Muscle layer of colon (tissue), 2 donors: ENCODE measurements around the gene IQCK.

Source experiments
- H3K27ac ChIP-seq: one replicate; pipeline ENCODE4 v1.7.0; 2013; ENCODE audit warnings: low read depth, mild to moderate bottlenecking, low read length, moderate library complexity
- H3K27me3 ChIP-seq, 2 donors: one replicate each; pipeline ENCODE4 v1.7.0; 2013; ENCODE audit warnings: low read length in 2 of 2, mild to moderate bottlenecking in 2 of 2; ENCODE audit not compliant: insufficient read depth in 2 of 2, control insufficient read depth in 1 of 2
- H3K36me3 ChIP-seq: one replicate; pipeline ENCODE4 v1.7.0; 2013; ENCODE audit warnings: mild to moderate bottlenecking, low read length; ENCODE audit not compliant: insufficient read depth
- H3K4me1 ChIP-seq: one replicate; pipeline ENCODE4 v1.7.0; 2013; ENCODE audit warnings: mild to moderate bottlenecking, low read length; ENCODE audit not compliant: insufficient read depth
- H3K4me3 ChIP-seq, 2 donors: one replicate each; pipeline ENCODE4 v1.7.0; 2013; ENCODE audit warnings: low read length in 2 of 2, low read depth in 1 of 2, mild to moderate bottlenecking in 1 of 2, moderate library complexity in 1 of 2
- H3K9ac ChIP-seq: one replicate; pipeline ENCODE4 v1.7.0; 2013; ENCODE audit warnings: low read length
- H3K9me3 ChIP-seq: one replicate; pipeline ENCODE4 v1.7.0; 2013; ENCODE audit warnings: mild to moderate bottlenecking, low read length
- donor health status: abdominal sarcoma.
- donor health status: Adenocarcinoma of cecum.

The IQCK gene

GRCh38 chr16:19733551-19733950 lies 15.5 kb downstream of the IQCK start:
- H3K27me3 ChIP-seq, result no peaks in the 10 kb centered on the region
- H3K4me3 ChIP-seq, result no peak overlapping the region
- no peaks in the 10 kb centered on the region for H3K4me1 ChIP-seq
- H3K36me3 ChIP-seq, result no peaks in the 10 kb centered on the region
- no peak overlapping the region for H3K9ac ChIP-seq
- no peaks in the 10 kb centered on the region for H3K9me3 ChIP-seq
- no peak overlapping the region for H3K27ac ChIP-seq

- Histone ChIP-seq H3K36me3 (no peaks in the 10 kb centered on the region), H3K9ac (no peak overlapping the region), H3K27ac (no peak overlapping the region)
These were observed 17.2 kb downstream of the IQCK start for GRCh38 chr16:19735074-19735867.

GRCh38 chr16:19737306-19738038 lies 19.4 kb downstream of the IQCK start:
- no peaks in the 10 kb centered on the region for H3K4me1 ChIP-seq
- H3K9me3 ChIP-seq, result no peaks in the 10 kb centered on the region
- H3K4me3 ChIP-seq, result no peak overlapping the region
- H3K9ac ChIP-seq, result no peak overlapping the region
- H3K27ac ChIP-seq, result no peak overlapping the region
- no peaks in the 10 kb centered on the region for H3K27me3 ChIP-seq
- H3K36me3 ChIP-seq, result no peaks in the 10 kb centered on the region

More at GRCh38 chr16:19735074-19735867, 17.2 kb downstream of the IQCK start:
- no peaks in the 10 kb centered on the region for H3K27me3 ChIP-seq
- H3K4me1 ChIP-seq, result no peaks in the 10 kb centered on the region
- no peaks in the 10 kb centered on the region for H3K9me3 ChIP-seq
- no peak overlapping the region for H3K4me3 ChIP-seq

DNA sequence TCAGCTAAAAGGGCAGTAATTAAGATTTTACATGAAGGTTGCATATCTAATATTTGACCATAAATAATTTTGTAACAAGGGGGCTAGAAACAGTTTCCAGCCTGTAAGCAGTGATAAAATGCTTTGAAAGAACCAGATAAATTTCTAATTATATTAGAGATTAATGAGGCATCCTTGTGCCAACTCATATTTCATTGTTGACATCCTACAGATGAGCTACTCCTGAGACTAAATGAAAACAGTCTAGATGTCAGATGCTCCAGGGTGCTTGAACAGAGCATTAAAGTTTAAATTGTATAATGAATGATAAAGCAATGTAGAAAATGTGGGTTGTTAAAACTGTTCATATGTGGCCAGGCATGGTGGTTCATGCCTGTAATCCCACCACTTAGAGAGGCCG lies 23.3 kb downstream of the IQCK start:
- Histone ChIP-seq H3K27me3 (no peaks in the 10 kb centered on the region), H3K27ac (no peak overlapping the region), H3K4me1 (no peaks in the 10 kb centered on the region), H3K9me3 (no peaks in the 10 kb centered on the region), H3K9ac (no peak overlapping the region), H3K4me3 (no peak overlapping the region), H3K36me3 (no peaks in the 10 kb centered on the region)

DNA sequence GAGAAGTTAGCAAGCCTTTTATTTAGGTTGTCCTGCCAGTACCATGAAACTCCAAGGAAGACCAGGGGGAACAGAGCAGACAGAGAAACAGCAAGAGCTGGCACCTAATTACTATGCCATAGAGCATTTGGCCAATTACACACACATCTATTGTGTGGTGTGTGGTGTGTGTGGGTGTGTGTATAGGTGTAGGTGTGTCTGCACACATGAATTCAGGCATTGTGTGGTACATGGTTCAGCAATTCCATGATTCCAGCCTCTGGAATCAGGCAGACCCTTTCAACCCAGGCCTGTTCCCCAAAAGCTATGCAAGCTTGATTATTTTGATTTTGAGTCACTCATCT lies 25.7 kb downstream of the IQCK start:
- Histone ChIP-seq H3K9ac (no peak overlapping the region), H3K4me3 (no peak overlapping the region), H3K9me3 (no peaks in the 10 kb centered on the region), H3K27me3 (no peaks in the 10 kb centered on the region), H3K4me1 (no peaks in the 10 kb centered on the region), H3K27ac (no peak overlapping the region), H3K36me3 (no peaks in the 10 kb centered on the region)

- Histone ChIP-seq H3K9me3 (no peaks in the 10 kb centered on the region), H3K4me3 (no peak overlapping the region), H3K27me3 (no peaks in the 10 kb centered on the region), H3K27ac (no peak overlapping the region), H3K9ac (no peak overlapping the region), H3K4me1 (no peaks in the 10 kb centered on the region), H3K36me3 (no peaks in the 10 kb centered on the region)
These were observed 26.6 kb downstream of the IQCK start for GRCh38 chr16:19744670-19745069.

GRCh38 chr16:19745286-19746010 lies 27.4 kb downstream of the IQCK start:
- H3K9me3 ChIP-seq, result no peaks in the 10 kb centered on the region
- no peak overlapping the region for H3K27ac ChIP-seq
- H3K9ac ChIP-seq, result no peak overlapping the region
- H3K36me3 ChIP-seq, result no peaks in the 10 kb centered on the region
- no peak overlapping the region for H3K4me3 ChIP-seq
- no peaks in the 10 kb centered on the region for H3K4me1 ChIP-seq
- H3K27me3 ChIP-seq, result no peaks in the 10 kb centered on the region

- no peaks in the 10 kb centered on the region for H3K9me3 ChIP-seq
These were observed 28.5 kb downstream of the IQCK start for GRCh38 chr16:19746561-19746960.

GRCh38 chr16:19748389-19749168 lies 30.5 kb downstream of the IQCK start:
- Histone ChIP-seq H3K9ac (no peak overlapping the region), H3K36me3 (no peaks in the 10 kb centered on the region), H3K4me1 (no peaks in the 10 kb centered on the region), H3K27me3 (no peaks in the 10 kb centered on the region), H3K27ac (no peak overlapping the region), H3K9me3 (no peaks in the 10 kb centered on the region), H3K4me3 (no peak overlapping the region)

More at GRCh38 chr16:19746561-19746960, 28.5 kb downstream of the IQCK start:
- H3K4me3 ChIP-seq, result no peak overlapping the region
- H3K9ac ChIP-seq, result no peak overlapping the region
- no peaks in the 10 kb centered on the region for H3K36me3 ChIP-seq
- no peak overlapping the region for H3K27ac ChIP-seq
- H3K27me3 ChIP-seq, result no peaks in the 10 kb centered on the region
- H3K4me1 ChIP-seq, result no peaks in the 10 kb centered on the region

GRCh38 chr16:19749571-19750080 lies 31.6 kb downstream of the IQCK start:
- Histone ChIP-seq H3K27me3 (no peaks in the 10 kb centered on the region), H3K9me3 (no peaks in the 10 kb centered on the region), H3K9ac (no peak overlapping the region), H3K4me1 (no peaks in the 10 kb centered on the region), H3K27ac (no peak overlapping the region), H3K36me3 (no peaks in the 10 kb centered on the region), H3K4me3 (no peak overlapping the region)
